CD8-positive, alpha-beta memory T cell (primary cell): Measurements from ENCODE around the gene PACS1. TPM values are rescaled to one million over a fixed set of nuclear protein-coding genes. Genes with fewer than 3 reads are reported as not detected.

Experiments
- CTCF ChIA-PET: fragments of 350-600 bp; sonication (Branson Sonifier 250); formaldehyde crosslinking; loops from one replicate; lab custom pipeline; 2021; ENCODE audit warnings: antibody characterized with exemption; lab: Charles Lee
- POLR2A ChIA-PET: fragments of 350-600 bp; sonication (Branson Sonifier 250); formaldehyde crosslinking; loops from one replicate; lab custom pipeline; 2021; ENCODE audit warnings: antibody characterized with exemption; lab: Charles Lee
- DNase-seq, 5 donors: peaks; one replicate each; pipeline versions ENCODE4 v3.0.0 to v3.0.0-alpha.2; 2020 to 2022; ENCODE audit warnings: mixed read lengths in 1 of 5
- H3K27ac ChIP-seq: one replicate; pipeline ENCODE4 v1.7.0; 2013; ENCODE audit warnings: low read depth, mild to moderate bottlenecking, low read length, moderate library complexity
- H3K27me3 ChIP-seq: 2 replicates; pipeline ENCODE4 v1.7.0; 2013; ENCODE audit warnings: low read length, mild to moderate bottlenecking; ENCODE audit not compliant: insufficient read depth, poor library complexity, severe bottlenecking
- H3K36me3 ChIP-seq: 2 replicates; pipeline ENCODE4 v1.7.0; 2013; ENCODE audit warnings: mild to moderate bottlenecking, low read length, moderate library complexity; ENCODE audit not compliant: insufficient read depth
- H3K4me1 ChIP-seq: 2 replicates; pipeline ENCODE4 v1.7.0; 2013; ENCODE audit warnings: mild to moderate bottlenecking, low read length, moderate library complexity; ENCODE audit not compliant: insufficient read depth
- H3K4me3 ChIP-seq: 2 replicates; pipeline ENCODE4 v1.7.0; 2013; ENCODE audit warnings: mild to moderate bottlenecking, low read length
- H3K9me3 ChIP-seq: 2 replicates; pipeline ENCODE4 v1.7.0; 2013; ENCODE audit warnings: mild to moderate bottlenecking, low read length
- H3K27ac Mint-ChIP-seq, 8 donors: one replicate each; pipeline ENCODE4 v1.8.0; 2020 to 2021; ENCODE audit warnings: mixed read lengths in 8 of 8, mild to moderate bottlenecking in 6 of 8, inconsistent platforms in 3 of 8, moderate library complexity in 3 of 8
- H3K27me3 Mint-ChIP-seq, 2 donors: one replicate each; pipeline ENCODE4 v1.8.0; 2020 to 2021; ENCODE audit warnings: mixed read lengths in 2 of 2, mild to moderate bottlenecking in 1 of 2, moderate library complexity in 1 of 2
- H3K36me3 Mint-ChIP-seq, 3 donors: one replicate each; pipeline ENCODE4 v1.8.0; 2020 to 2021; ENCODE audit warnings: mixed read lengths in 3 of 3, inconsistent platforms in 1 of 3, mild to moderate bottlenecking in 1 of 3
- H3K4me1 Mint-ChIP-seq, 3 donors: one replicate each; pipeline ENCODE4 v1.8.0; 2020 to 2021; ENCODE audit warnings: mixed read lengths in 3 of 3, inconsistent platforms in 1 of 3, mild to moderate bottlenecking in 1 of 3
- H3K4me3 Mint-ChIP-seq, 7 donors: one replicate each; pipeline ENCODE4 v1.8.0; 2020 to 2021; ENCODE audit warnings: mixed read lengths in 7 of 7, mild to moderate bottlenecking in 6 of 7, moderate library complexity in 4 of 7, inconsistent platforms in 2 of 7
- H3K9me3 Mint-ChIP-seq, 5 donors: one replicate each; pipeline ENCODE4 v1.8.0; 2020 to 2022; ENCODE audit warnings: mixed read lengths in 5 of 5, mild to moderate bottlenecking in 3 of 5, moderate library complexity in 2 of 5, inconsistent platforms in 1 of 5
- polyA plus RNA-seq: library from polyadenylated mRNA; unstranded; fragments of 300-500 nt; fragmentation: Illumina TruSeq; gene quantifications from one replicate; pipeline ENCODE4 v1.2.3, GENCODE V29; 2021
- total RNA-seq, 2 experiments: library from RNA; stranded (reverse); gene quantifications; one replicate each; pipeline ENCODE4 v1.2.3, GENCODE V29; 2021

Gene PACS1
- total and polyA plus RNA-seq, 3 experiments from 2014 or later, result 73.3 to 86.1 (median 77.4) TPM

GRCh38 chr11:66262696-66263095 is 192.6 kb downstream of the PACS1 start:
- Histone ChIP-seq H3K4me1 (peaks cover 7% of the 10 kb centered on the region), H3K9me3 (no peaks in the 10 kb centered on the region), H3K27ac (no peak overlapping the region), H3K4me3 (no peak overlapping the region), H3K27me3 (no peaks in the 10 kb centered on the region), H3K36me3 (peaks cover 13% of the 10 kb centered on the region)
- H3K9me3 Mint-ChIP-seq, result no peaks in the 10 kb centered on the region
- POLR2A ChIA-PET, result interaction anchor here (1.1 kb wide), 1 partner anchor 17 kb away, joined by 4 read pairs; no protein-coding TSS in a partner anchor
- H3K27me3 Mint-ChIP-seq, result peaks cover 0 to 2% of the 10 kb centered on the region in 2 donors
- DNase-seq, result no peak
- H3K4me1 Mint-ChIP-seq, result peaks cover 11 to 24% (median 21%) of the 10 kb centered on the region in 3 donors
- CTCF ChIA-PET, result interaction anchor here (2.1 kb wide), 1 partner anchor 41 kb away, joined by 10 read pairs; no protein-coding TSS in a partner anchor
- H3K36me3 Mint-ChIP-seq, result peaks cover 0 to 58% (median 8%) of the 10 kb centered on the region in 3 donors
- peak overlapping the region in 2 of 8 donors; percentile 60 for H3K27ac Mint-ChIP-seq
- H3K4me3 Mint-ChIP-seq, result peak overlapping the region in 1 of 7 donors; percentile 32

GRCh38 chr11:66263231-66263630 is 193.2 kb downstream of the PACS1 start:
- Histone ChIP-seq H3K4me3 (no peak overlapping the region), H3K4me1 (peaks cover 7% of the 10 kb centered on the region), H3K36me3 (peaks cover 13% of the 10 kb centered on the region), H3K27me3 (no peaks in the 10 kb centered on the region), H3K9me3 (no peaks in the 10 kb centered on the region), H3K27ac (no peak overlapping the region)
- H3K4me1 Mint-ChIP-seq, result peaks cover 16 to 29% (median 27%) of the 10 kb centered on the region in 3 donors
- H3K4me3 Mint-ChIP-seq, result peak overlapping the region in 1 of 7 donors; percentile 37
- H3K9me3 Mint-ChIP-seq, result no peaks in the 10 kb centered on the region
- no peak for DNase-seq
- H3K36me3 Mint-ChIP-seq, result peaks cover 0 to 61% (median 8%) of the 10 kb centered on the region in 3 donors
- CTCF ChIA-PET, result interaction anchor here (2.1 kb wide), 1 partner anchor 41 kb away, joined by 10 read pairs; no protein-coding TSS in a partner anchor
- H3K27ac Mint-ChIP-seq, result peak overlapping the region in 3 of 8 donors; percentile 12 to 59 (median 50)
- peaks cover 0 to 5% of the 10 kb centered on the region in 2 donors for H3K27me3 Mint-ChIP-seq
- POLR2A ChIA-PET, result no interaction called here

GRCh38 chr11:66263785-66264184 is 193.7 kb downstream of the PACS1 start:
- Mint-ChIP-seq H3K9me3 (no peaks in the 10 kb centered on the region), H3K27me3 (peaks cover 0 to 7% of the 10 kb centered on the region in 2 donors), H3K36me3 (peaks cover 0 to 64% (median 8%) of the 10 kb centered on the region in 3 donors), H3K4me1 (peaks cover 15 to 26% (median 24%) of the 10 kb centered on the region in 3 donors), H3K27ac (peak overlapping the region in 3 of 8 donors; percentile 12 to 50 (median 29)), H3K4me3 (peak overlapping the region in 1 of 7 donors; percentile 37)
- peaks cover 13% of the 10 kb centered on the region for H3K36me3 ChIP-seq
- ChIA-PET CTCF (no interaction called here), POLR2A (no interaction called here)
- H3K27me3 ChIP-seq, result no peaks in the 10 kb centered on the region
- DNase-seq, result no peak
- H3K4me3 ChIP-seq, result no peak overlapping the region
- no peaks in the 10 kb centered on the region for H3K9me3 ChIP-seq
- H3K4me1 ChIP-seq, result peaks cover 3% of the 10 kb centered on the region
- H3K27ac ChIP-seq, result no peak overlapping the region

- no peak for DNase-seq
- Histone ChIP-seq H3K4me1 (peaks cover 2% of the 10 kb centered on the region), H3K4me3 (no peak overlapping the region), H3K27ac (no peak overlapping the region), H3K27me3 (no peaks in the 10 kb centered on the region), H3K9me3 (no peaks in the 10 kb centered on the region), H3K36me3 (peaks cover 13% of the 10 kb centered on the region)
- Mint-ChIP-seq H3K36me3 (peaks cover 0 to 64% (median 4%) of the 10 kb centered on the region in 3 donors), H3K27ac (peak overlapping the region in 3 of 8 donors; percentile 29 to 69 (median 50)), H3K9me3 (no peaks in the 10 kb centered on the region), H3K27me3 (peaks cover 0 to 5% of the 10 kb centered on the region in 2 donors), H3K4me1 (peaks cover 16 to 24% (median 22%) of the 10 kb centered on the region in 3 donors), H3K4me3 (peak overlapping the region in 2 of 7 donors; percentile 27 to 74)
- CTCF ChIA-PET, result no interaction called here
- POLR2A ChIA-PET, result no interaction called here
Observed at GRCh38 chr11:66264383-66264782, 194.3 kb downstream of the PACS1 start.

GRCh38 chr11:66264914-66265313 is 194.8 kb downstream of the PACS1 start:
- Histone ChIP-seq H3K9me3 (no peaks in the 10 kb centered on the region), H3K36me3 (peaks cover 13% of the 10 kb centered on the region), H3K4me3 (no peak overlapping the region), H3K27ac (no peak overlapping the region), H3K27me3 (no peaks in the 10 kb centered on the region), H3K4me1 (peaks cover 8% of the 10 kb centered on the region)
- Mint-ChIP-seq H3K4me1 (peaks cover 22 to 25% (median 23%) of the 10 kb centered on the region in 3 donors), H3K27ac (peak overlapping the region in 6 of 8 donors; percentile 29 to 69 (median 42)), H3K36me3 (peaks cover 0 to 61% (median 0%) of the 10 kb centered on the region in 3 donors), H3K27me3 (peaks cover 0 to 5% of the 10 kb centered on the region in 2 donors), H3K9me3 (no peaks in the 10 kb centered on the region), H3K4me3 (peak overlapping the region in 1 of 7 donors; percentile 74)
- DNase-seq, result no peak
- POLR2A ChIA-PET, result no interaction called here
- CTCF ChIA-PET, result interaction anchor here (0.6 kb wide), 1 partner anchor 278 kb away, joined by 4 read pairs; no protein-coding TSS in a partner anchor

- Histone ChIP-seq H3K27ac (no peak overlapping the region), H3K4me3 (no peak overlapping the region), H3K27me3 (no peaks in the 10 kb centered on the region), H3K36me3 (peaks cover 10% of the 10 kb centered on the region), H3K4me1 (peaks cover 16% of the 10 kb centered on the region), H3K9me3 (no peaks in the 10 kb centered on the region)
- POLR2A ChIA-PET, result interaction anchor here (1.0 to 1.4 kb wide), 2 partner anchors 11 to 23 kb away, joined by 3 to 8 read pairs; partner anchors contain the start of gene YIF1A
- no peaks in the 10 kb centered on the region for H3K9me3 Mint-ChIP-seq
- peaks cover 0 to 59% (median under 1%) of the 10 kb centered on the region in 3 donors for H3K36me3 Mint-ChIP-seq
- peaks cover 0 to 5% of the 10 kb centered on the region in 2 donors for H3K27me3 Mint-ChIP-seq
- H3K4me1 Mint-ChIP-seq, result peaks cover 27 to 34% (median 32%) of the 10 kb centered on the region in 3 donors
- DNase-seq, result no peak
- H3K4me3 Mint-ChIP-seq, result peak overlapping the region in 2 of 7 donors; percentile 9 to 43
- CTCF ChIA-PET, result interaction anchor here (0.6 to 3.3 kb wide), 3 partner anchors 43 to 279 kb away, joined by 3 to 16 read pairs (median 4); no protein-coding TSS in a partner anchor
- H3K27ac Mint-ChIP-seq, result no peak overlapping the region
Observed at GRCh38 chr11:66265531-66266377, 195.7 kb downstream of the PACS1 start.

GRCh38 chr11:66266378-66267038 is 196.4 kb downstream of the PACS1 start:
- Mint-ChIP-seq H3K4me3 (peak overlapping the region; percentile 50 to 97 (median 94)), H3K9me3 (no peaks in the 10 kb centered on the region), H3K27me3 (peaks cover 0 to 7% of the 10 kb centered on the region in 2 donors), H3K36me3 (peaks cover 0 to 56% (median 3%) of the 10 kb centered on the region in 3 donors), H3K4me1 (peaks cover 31 to 37% (median 35%) of the 10 kb centered on the region in 3 donors), H3K27ac (peak overlapping the region in 6 of 8 donors; percentile 77 to 96 (median 90))
- no peak overlapping the region for H3K4me3 ChIP-seq
- H3K4me1 ChIP-seq, result peaks cover 21% of the 10 kb centered on the region
- no peaks in the 10 kb centered on the region for H3K27me3 ChIP-seq
- no peak for DNase-seq
- ChIA-PET CTCF (interaction anchor here (1.2 to 3.3 kb wide), 2 partner anchors 44 to 45 kb away, joined by 3 to 16 read pairs; no protein-coding TSS in a partner anchor), POLR2A (interaction anchor here (1.0 to 1.4 kb wide), 2 partner anchors 11 to 22 kb away, joined by 3 to 8 read pairs; partner anchors contain the start of gene YIF1A)
- H3K36me3 ChIP-seq, result peaks cover 10% of the 10 kb centered on the region
- H3K27ac ChIP-seq, result no peak overlapping the region
- H3K9me3 ChIP-seq, result no peaks in the 10 kb centered on the region
